Mammary epithelial cell (primary cell): ENCODE data around the gene HTT.

Experiments
- EZH2 ChIP-seq: IDR thresholded peaks from 2 replicates; pipeline ENCODE4 v1.6.1; 2012; ENCODE audit warnings: low read length, inconsistent platforms, borderline replicate concordance
- TF ChIP-seq, protein P1 (sequence below), 2 donors: IDR thresholded peaks in 1 of 2; conservative IDR thresholded peaks in 1 of 2; 2 replicates each; pipeline ENCODE4 v1.5.1; 2011 to 2012; ENCODE audit warnings: inconsistent platforms in 2 of 2, low read length in 2 of 2, mild to moderate bottlenecking in 2 of 2, control low read depth in 1 of 2, low read depth in 1 of 2; ENCODE audit not compliant: insufficient read depth in 1 of 2; ENCODE audit errors: extremely low read depth in 1 of 2

DNA sequence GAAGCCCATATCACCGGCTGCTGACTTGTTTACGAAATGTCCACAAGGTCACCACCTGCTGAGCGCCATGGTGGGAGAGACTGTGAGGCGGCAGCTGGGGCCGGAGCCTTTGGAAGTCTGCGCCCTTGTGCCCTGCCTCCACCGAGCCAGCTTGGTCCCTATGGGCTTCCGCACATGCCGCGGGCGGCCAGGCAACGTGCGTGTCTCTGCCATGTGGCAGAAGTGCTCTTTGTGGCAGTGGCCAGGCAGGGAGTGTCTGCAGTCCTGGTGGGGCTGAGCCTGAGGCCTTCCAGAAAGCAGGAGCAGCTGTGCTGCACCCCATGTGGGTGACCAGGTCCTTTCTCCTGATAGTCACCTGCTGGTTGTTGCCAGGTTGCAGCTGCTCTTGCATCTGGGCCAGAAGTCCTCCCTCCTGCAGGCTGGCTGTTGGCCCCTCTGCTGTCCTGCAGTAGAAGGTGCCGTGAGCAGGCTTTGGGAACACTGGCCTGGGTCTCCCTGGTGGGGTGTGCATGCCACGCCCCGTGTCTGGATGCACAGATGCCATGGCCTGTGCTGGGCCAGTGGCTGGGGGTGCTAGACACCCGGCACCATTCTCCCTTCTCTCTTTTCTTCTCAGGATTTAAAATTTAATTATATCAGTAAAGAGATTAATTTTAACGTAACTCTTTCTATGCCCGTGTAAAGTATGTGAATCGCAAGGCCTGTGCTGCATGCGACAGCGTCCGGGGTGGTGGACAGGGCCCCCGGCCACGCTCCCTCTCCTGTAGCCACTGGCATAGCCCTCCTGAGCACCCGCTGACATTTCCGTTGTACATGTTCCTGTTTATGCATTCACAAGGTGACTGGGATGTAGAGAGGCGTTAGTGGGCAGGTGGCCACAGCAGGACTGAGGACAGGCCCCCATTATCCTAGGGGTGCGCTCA, 165.8 kb downstream of the HTT start:
- TF ChIP-seq, protein P1, sequence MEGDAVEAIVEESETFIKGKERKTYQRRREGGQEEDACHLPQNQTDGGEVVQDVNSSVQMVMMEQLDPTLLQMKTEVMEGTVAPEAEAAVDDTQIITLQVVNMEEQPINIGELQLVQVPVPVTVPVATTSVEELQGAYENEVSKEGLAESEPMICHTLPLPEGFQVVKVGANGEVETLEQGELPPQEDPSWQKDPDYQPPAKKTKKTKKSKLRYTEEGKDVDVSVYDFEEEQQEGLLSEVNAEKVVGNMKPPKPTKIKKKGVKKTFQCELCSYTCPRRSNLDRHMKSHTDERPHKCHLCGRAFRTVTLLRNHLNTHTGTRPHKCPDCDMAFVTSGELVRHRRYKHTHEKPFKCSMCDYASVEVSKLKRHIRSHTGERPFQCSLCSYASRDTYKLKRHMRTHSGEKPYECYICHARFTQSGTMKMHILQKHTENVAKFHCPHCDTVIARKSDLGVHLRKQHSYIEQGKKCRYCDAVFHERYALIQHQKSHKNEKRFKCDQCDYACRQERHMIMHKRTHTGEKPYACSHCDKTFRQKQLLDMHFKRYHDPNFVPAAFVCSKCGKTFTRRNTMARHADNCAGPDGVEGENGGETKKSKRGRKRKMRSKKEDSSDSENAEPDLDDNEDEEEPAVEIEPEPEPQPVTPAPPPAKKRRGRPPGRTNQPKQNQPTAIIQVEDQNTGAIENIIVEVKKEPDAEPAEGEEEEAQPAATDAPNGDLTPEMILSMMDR (conservative IDR thresholded peaks at IDR 0.05 in 1 of 2, IDR thresholded peaks at IDR 0.05 in 1 of 2; ENCODE audit: extremely low read depth in 1 of 2, insufficient read depth in 1 of 2, low read depth in 1 of 2, low read length in 2 of 2) = no peak
- TF ChIP-seq EZH2 = no peak
